GM18499 (cell line): Measurements from ENCODE around the gene SH3GLB2.

Experiments used
- ATAC-seq: cut with Tn5 transposase; IDR thresholded peaks from one replicate; pipeline ENCODE4 v1.9.1; 2021; ENCODE audit warnings: moderate number of reproducible peaks; ENCODE audit not compliant: insufficient read depth, unreplicated experiment

SH3GLB2 gene

GRCh38 chr9:129028192-129028966, at the start of gene SH3GLB2:
Gene SH3GLB2, minus strand, starts transcription at chr9:129028331. Its CDS starts 177 bp downstream, at chr9:129028154.
- no peak for ATAC-seq

GRCh38 chr9:129077236-129077635, 49.1 kb upstream of the SH3GLB2 start:
- no peak for ATAC-seq

- no peak for ATAC-seq
Measured at GRCh38 chr9:129076640-129077037, 48.5 kb upstream of the SH3GLB2 start.

- ATAC-seq, result no peak
Measured at GRCh38 chr9:129075996-129076639, 48.0 kb upstream of the SH3GLB2 start.

GRCh38 chr9:129074106-129074505, 46.0 kb upstream of the SH3GLB2 start:
- ATAC-seq, result no peak

- no peak for ATAC-seq
Measured at GRCh38 chr9:129073404-129073803, 45.3 kb upstream of the SH3GLB2 start.

- no peak for ATAC-seq
Measured at GRCh38 chr9:129072171-129072570, 44.0 kb upstream of the SH3GLB2 start.

GRCh38 chr9:129071526-129072126, 43.5 kb upstream of the SH3GLB2 start:
- no peak for ATAC-seq

- no peak for ATAC-seq
Measured at GRCh38 chr9:129070696-129071525, 42.8 kb upstream of the SH3GLB2 start.

- ATAC-seq, result no peak
Measured at GRCh38 chr9:129069862-129070641, 41.9 kb upstream of the SH3GLB2 start.

GRCh38 chr9:129068990-129069861, 41.1 kb upstream of the SH3GLB2 start:
- no peak for ATAC-seq

GRCh38 chr9:129068110-129068509, 40.0 kb upstream of the SH3GLB2 start:
- ATAC-seq, result no peak

- ATAC-seq, result no peak
Measured at GRCh38 chr9:129064499-129064908, 36.4 kb upstream of the SH3GLB2 start.

- ATAC-seq, result no peak
Measured at GRCh38 chr9:129063061-129063460, 34.9 kb upstream of the SH3GLB2 start.

GRCh38 chr9:129060991-129061390, 32.9 kb upstream of the SH3GLB2 start:
- ATAC-seq, result no peak

GRCh38 chr9:129059796-129060785, 32.0 kb upstream of the SH3GLB2 start:
- ATAC-seq, result no peak

GRCh38 chr9:129058965-129059795, 31.0 kb upstream of the SH3GLB2 start:
- no peak for ATAC-seq
